GM19023 (cell line): ENCODE data around the gene BMI1.

Source experiments
- ATAC-seq: cut with Tn5 transposase; IDR thresholded peaks from one replicate; pipeline ENCODE4 v1.9.1; 2021; ENCODE audit warnings: mild to moderate bottlenecking, moderate library complexity; ENCODE audit not compliant: unreplicated experiment

BMI1 gene

DNA sequence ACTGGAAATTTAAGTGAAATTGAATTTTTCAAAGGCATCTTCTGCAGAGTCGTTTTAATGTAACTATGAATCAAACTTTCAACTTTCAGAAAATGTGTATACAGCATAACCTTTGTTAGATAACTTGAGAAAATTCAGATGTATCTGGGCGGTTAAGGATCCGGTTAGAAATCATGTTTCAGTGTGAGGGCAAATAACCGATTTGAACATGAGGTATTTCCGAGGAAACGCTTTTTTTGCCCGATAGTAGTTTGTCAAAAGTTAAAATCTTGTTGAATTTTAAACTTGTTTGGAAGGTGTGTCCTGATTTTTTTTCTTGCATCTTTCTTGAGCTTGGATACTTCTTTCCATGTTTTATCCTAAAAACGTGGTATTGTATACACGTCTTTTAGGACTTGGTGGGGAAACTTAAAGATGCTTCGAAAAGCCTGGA is 1.3 kb upstream of the BMI1 start:
- no peak for ATAC-seq

- no peak for ATAC-seq
Observed at GRCh38 chr10:22319980-22320558, 830 bp upstream of the BMI1 start.

- ATAC-seq = peak; percentile 16
Observed at GRCh38 chr10:22321156-22321923, 441 bp downstream of the BMI1 start.

- ATAC-seq = no peak
Observed at GRCh38 chr10:22321924-22322640, 1.2 kb downstream of the BMI1 start.

GRCh38 chr10:22322641-22323160 is 1.8 kb downstream of the BMI1 start:
- ATAC-seq = no peak

DNA sequence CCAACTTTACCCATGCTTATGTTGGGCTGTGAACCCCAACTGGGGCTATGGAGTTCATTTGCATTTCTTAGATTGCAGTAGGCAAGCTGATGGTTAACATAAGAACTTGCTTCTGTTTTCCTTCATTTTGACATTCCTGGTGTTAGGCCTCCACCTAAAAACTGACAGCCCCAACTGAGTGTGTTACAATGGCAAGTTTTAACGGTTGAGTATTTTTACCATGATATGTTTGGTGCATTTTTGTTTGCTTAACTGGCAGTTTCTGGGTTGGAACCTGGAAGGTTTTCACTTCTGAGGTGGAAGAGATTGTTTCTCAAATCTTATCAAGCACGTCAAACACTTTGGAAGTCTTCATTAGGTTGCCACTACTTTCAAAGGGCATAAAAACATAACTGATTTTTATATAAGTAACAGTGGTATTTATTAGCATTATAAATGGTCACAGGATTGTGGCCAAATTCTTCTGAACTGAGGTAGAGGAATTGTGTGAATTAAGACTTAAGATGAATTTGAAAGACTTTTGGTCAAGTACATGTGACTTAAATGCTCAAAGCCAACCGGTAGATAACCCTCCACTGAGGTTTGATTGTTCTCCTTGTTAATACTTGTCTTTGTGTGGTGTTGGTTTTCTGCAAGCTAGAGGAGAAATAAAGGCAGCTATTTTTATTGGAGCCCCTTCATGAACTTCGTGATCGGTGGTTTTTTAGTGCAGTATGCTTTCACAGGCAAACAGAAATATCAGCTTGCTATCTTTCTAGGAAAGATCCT is 2.8 kb downstream of the BMI1 start:
- ATAC-seq = no peak

DNA sequence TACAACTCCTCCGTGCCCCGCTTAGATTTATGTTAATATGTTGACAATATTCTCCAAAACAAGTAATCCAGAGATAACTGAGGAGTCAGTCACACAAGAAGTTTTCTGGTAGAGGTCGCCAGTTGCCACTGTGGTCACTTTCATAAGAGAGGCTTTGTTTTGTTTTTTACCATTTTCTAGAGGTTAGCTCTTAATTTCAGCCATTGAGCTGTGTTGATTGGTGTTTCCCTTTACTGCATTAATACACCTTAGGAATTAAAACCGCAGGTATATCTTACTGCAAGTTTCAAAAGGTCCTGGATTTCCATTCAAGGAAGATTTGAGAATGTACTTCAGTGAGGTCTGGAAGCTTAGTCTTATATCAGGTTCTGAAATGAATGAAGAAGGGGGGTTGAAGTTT is 3.5 kb downstream of the BMI1 start:
- ATAC-seq = no peak

DNA sequence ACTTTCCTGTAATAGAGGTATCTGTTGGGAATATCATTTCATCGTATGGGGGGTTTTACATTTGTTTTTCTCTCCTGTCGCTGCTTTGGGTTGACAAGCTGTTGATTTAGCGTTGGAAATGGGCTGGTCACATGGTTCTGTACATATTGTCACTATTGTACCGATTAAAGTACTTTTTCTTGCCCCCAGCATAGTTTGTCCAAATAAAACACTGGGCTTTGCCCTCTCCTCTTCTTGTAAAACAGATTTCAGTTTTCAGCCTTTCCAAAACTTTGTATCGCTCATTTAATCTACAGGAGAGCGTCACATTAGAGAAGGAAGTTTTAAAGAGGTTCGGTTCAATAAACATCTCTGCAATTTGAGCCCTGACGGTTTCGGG is 4.0 kb downstream of the BMI1 start:
- ATAC-seq = no peak

DNA sequence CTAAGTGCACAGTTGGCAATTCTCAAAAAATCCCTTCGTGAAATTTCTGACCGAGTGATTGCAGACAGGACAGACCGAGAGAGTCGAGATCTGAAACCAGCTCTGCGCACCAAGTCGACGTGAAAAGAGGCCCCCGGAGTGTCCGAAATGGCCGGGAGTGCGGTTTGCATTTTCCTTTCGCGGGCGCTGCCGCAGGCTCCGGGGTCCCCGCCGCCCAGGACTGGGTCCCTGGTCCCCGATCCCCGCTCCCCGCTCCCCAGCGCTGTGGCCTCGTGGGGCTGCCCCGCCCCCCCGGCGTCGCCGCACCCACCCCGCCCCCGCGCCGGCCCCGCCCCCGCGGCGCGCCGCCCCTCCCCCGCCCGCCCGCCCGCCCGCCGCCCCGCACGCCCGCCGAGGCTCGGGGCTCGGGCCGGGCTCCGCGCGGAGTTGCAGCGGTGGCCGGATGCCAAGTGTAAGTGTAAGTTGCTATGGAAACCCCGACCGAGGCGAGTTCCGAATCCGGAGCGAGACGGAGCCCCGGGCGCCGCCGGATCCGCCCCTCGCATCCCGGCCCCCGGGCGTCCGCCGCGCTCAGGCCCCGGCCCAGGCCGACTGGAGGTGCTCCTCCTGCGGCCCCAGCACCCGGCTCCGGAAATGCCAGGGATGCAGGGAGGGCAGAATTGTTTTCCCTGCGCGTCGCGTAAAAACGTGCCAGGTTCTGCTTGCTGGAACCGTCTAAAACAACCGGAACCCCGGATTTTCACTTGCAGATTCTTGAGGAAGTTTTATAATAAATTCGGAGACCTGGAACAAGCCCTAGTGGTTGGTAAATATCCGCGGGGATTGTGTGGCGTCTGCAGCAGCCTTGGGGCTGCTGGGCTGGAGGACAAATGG is 4.6 kb downstream of the BMI1 start:
- ATAC-seq = peak; percentile 38

DNA sequence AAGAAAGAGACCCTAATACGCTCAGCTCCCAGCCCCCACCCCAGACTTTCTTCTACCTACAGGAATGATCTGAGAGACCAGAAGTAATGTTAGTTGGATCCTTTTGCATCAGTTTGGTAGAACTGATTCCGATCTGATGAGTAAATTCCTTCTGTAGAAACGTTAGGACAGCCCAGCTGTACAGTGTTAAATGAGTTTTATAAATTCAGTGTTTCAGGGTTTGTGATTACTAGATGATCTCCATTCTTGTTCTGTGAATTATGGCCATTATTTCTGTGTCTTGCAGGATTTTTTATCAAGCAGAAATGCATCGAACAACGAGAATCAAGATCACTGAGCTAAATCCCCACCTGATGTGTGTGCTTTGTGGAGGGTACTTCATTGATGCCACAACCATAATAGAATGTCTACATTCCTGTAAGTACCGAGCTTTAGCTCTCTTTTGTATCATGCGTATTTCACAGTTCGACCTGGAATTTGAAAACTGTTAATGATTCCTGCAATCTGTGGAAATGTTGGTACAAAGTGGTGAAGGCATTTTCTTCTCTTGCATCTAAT is 5.3 kb downstream of the BMI1 start:
- no peak for ATAC-seq

DNA sequence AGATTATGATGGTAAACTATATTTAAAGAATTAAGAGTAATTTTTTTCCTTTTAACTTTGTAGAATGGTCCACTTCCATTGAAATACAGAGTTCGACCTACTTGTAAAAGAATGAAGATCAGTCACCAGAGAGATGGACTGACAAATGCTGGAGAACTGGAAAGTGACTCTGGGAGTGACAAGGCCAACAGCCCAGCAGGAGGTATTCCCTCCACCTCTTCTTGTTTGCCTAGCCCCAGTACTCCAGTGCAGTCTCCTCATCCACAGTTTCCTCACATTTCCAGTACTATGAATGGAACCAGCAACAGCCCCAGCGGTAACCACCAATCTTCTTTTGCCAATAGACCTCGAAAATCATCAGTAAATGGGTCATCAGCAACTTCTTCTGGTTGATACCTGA is 8.3 kb downstream of the BMI1 start:
- no peak for ATAC-seq

DNA sequence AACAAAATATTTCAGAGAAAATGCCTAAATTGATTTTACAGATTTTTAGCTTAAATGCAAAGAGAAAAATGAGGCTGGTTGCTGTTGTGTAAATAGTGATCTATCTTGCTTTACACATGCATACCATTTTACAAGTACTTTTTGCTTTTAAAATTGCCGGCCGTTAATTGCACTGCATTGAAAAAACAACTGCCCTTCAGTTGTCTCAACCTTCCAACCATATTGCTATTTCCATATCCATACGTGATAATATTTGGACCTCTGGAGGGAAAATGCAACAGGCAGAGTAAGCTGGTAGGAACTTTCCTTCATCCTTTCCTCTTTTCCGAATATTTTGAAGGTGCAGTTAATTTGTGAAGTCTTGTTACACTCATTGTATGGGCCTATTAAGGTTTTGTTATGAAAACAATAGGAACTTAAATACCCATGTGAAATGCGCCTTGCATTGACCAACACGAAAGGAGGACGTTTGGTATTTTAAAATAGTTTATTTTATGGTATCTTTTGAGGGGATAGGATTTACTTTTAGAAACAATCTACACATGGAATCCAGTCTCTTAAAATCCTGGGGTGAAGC is 11.3 kb downstream of the BMI1 start:
- ATAC-seq = no peak

DNA sequence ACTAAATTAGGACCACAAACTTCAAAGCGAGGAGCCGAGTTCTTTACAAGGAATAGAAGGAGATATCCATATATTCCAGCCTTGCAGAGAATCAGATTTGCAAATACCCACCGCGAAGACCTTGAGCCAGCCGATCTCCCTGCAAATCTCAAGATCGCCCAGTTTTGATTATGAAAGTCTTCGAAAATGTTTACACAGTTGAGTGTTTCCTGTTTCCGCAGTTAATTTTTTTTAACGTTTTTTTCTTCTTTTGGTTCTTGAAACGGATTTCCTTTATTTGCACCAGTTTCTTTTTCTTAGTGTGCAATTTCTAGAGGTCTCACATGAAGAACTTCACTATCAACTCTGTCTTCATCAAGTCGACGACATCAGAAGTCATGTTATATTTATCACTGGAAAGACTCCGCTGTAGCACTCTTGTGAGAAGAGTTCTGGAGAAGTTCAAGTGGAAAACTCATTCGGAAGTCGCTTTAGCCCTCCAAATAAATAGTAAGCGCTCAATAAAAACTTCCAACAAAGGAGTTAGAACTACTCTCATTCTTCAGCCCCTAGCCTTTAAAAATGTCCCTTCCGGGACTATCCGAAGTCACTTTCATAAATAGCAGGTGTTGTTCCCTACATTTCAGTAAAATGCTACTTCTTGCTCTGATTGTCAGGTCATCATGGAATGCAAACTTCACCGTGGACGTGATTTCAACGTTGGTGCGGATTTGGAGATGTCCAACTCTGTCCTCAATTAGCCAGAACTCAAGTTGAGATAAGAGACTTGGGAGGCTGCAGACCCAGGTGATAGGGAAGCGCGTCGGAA is 12.5 kb downstream of the BMI1 start:
- no peak for ATAC-seq

- no peak for ATAC-seq
Observed at GRCh38 chr10:22333975-22334282, 13.0 kb downstream of the BMI1 start.

- ATAC-seq = no peak
Observed at GRCh38 chr10:22334414-22335172, 13.7 kb downstream of the BMI1 start.

GRCh38 chr10:22335173-22335933 is 14.5 kb downstream of the BMI1 start:
- peak; percentile 52 for ATAC-seq

GRCh38 chr10:22338185-22338900 is 17.4 kb downstream of the BMI1 start:
- ATAC-seq = no peak
